ENCODE results near the gene UBE2F.
"Not testable (repeated sequence)": the region's sequence is repeated elsewhere in the genome, so short reads cannot be mapped to it uniquely, and the experiment has no call there.

UBE2F gene

DNA sequence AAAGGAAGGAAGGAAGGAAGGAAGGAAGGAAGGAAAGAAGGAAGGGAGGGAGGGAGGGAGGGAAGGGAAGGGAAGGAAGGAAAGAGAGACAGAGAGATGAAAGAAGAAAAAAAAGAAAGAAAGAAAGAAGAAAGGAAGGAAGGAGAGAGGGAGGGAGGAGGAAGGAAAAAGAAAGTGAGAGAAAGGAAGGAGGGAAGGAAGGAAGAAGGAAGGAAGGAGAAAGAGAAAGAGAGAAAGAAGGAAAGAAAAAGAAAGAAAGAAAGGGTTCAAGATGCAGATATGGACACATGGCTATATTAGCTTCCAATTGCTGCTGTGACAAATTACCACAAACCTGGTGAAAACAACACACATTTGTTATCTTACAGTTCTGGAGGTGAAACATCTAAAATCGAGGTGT lies 20.4 kb upstream of the UBE2F start:
- DNase-seq: no peak

DNA sequence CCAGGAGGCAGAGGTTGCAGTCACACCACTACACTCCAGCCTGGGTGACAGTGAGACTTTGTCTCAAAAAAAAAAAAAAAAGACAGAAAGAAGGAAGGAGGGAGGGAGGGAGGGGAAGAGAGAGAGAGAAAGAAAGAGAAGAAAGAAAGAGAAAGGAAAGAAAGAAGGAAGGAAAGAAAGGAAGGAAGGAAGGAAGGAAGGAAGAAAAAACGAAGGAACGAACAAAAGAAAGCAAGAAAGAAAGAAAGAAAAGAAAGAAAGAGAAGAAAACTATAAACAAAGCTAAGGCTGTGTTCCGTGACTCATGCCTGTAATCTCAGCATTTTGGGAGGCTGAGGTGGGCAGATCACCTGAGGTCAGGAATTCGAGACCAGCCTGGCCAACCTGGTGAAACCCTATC lies 15.5 kb upstream of the UBE2F start:
- DNase-seq: not testable (repeated sequence)

DNA sequence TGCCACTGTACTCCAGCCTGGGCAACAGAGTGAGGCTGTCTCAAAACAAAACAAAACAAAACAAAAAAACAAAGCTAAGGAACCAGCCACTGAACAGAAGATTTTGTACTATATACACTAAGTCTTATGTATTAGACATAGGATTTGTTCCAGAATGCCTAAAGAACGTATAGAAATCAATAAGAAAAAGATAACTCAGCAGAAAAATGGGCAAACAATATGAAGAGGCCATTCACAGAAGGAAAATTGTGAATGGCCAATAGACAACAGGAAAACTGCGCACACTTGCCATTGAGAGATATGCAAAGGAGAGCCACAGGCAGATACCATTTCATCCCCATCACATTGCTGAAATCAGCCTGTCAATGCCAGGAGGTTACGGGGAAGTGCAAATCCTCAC lies 14.9 kb upstream of the UBE2F start:
- DNase-seq: no peak

DNA sequence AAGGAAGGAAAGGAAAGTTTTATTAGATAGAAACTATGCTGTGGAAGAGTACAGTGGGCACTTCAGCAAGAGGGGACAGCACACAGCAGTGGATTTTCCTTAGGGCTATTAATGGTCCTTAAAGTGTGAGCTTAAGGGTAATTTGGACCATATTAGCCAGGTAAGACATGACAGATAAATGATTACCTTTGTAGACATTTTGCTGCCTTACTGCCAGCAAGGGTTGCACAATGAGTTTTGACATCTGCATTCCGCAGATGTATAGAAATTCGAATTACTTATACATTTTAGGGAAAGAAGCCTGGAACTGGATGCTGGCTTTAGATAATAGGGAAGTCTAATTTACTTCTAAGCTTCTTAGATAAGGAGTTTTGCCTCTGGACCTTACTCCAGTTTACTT lies 14.0 kb upstream of the UBE2F start:
- DNase-seq: no peak

DNA sequence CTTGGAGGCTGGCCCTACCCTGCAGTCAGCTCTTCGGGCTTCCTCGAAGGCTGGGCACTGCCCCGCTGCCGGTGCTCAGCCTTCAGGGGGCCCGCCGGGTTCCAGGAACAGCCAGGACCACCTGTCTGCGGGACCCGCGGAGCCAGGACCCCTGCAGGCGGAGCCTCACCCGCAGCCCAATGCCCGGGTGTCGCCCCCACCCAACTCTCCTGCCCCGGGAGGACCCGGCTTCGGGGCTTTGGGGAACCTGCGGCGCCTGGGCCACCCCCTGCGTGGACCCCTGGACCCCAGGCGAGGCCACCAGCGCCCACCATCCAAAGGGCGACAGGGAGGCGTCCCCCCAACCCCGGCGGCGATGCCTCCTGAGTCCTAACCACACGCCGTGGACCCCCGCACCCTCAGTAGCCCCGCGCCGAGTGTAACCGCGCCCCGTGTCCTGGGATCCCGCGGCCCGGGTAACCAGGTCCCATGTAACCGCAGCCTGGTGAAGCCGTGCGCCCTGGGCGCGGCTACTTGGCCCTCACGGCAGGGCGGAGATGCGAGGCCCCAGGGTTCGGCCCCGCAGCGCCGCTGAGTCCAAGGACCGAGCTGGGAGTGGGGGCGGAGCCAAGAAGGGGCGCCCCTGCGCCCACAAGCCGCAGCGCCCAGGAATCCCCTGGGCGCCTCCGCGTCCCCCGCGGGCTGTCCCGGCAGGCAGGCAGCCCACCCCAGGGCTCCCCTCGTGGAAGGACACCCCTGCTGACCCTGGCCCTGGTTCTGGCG lies 11.0 kb upstream of the UBE2F start:
- no peak for DNase-seq

DNA sequence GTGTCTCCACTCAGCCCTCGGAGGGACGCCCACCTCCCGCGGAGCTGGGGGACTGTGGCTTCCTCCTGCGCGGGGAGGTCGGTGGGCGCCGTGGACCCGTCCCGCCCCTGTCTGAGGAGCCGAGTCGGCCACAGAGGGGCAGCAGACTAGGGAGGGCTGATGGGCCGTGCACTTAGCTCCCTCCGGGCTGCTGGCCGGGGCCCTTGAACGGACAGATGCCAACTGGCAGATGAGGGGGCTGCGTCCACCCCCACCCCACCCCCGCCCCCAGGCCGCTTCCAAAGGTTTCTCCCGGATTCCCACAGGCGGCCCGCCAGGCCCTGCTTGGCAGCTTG lies 10.4 kb upstream of the UBE2F start:
- DNase-seq: no peak

DNA sequence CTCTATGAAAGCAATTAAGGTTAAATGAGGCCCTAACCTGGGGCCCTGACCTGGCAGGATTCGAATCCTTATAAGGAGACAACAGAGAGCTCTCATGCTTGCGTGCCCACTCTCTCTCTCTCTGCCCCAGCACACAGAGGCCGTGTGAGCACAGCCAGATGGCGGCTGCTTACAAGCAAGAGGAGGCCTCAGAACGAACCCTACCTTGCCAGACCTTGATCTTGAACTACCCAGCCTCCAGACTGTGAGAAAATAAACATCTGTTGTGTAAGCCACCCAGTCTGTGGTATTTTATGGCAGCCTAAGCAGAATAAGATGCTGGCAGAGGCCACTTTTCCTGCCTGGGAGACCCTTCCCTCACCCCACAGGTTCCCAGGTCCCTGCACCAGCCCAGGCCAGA lies 5.2 kb upstream of the UBE2F start:
- DNase-seq: no peak

DNA sequence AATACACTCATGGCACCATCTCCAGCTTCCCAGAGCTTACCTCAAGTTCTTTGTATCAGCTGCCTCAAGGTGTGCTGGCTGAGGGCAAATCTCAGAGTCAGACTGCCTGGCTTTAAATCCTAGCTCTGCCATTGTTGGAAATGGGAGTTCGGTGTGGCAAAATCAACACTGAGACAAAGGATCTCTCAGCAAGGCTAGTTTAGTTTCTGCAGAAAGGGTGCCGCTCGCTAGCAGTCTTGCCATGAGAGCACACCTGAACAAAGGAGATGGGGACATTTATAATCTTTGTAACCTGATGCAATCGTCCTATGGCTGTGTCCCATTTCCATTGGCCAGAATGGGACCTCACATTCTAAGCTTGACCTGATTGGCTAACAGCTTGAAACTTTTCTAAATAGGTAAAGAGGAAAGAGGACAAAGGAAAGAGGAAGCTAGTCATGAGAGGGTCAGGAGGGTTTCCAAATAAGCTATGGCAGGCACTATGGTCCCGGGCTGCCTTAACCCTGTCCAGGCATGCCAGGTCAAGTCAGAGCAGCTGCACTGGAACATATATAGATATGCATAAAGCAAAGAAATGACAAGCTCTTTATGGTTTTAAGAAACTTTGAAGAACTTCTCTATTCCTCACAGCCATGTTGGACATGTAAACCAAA lies 4.3 kb upstream of the UBE2F start:
- DNase-seq: no peak

DNA sequence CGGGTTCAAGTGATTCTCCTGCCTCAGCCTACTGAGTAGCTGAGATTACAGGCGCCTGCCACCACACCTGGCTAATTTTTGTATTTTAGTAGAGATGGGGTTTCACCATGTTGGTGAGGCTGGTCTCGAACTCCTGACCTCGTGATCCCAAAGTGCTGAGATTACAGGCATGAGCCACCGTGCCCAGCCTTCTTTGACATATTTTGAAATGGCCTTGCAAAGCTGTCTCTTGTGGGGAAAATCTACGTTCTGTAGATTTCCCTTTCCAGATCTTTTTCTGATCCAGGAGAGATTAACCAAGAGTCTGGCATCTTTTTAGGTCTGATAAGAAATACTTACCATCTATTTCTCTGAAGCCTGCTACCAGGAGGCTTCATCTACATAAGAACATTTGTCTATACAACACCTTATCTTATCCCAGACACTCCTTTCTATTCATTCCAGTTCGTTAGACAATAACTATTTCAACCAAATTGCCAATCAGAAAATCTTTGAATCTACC lies 3.3 kb upstream of the UBE2F start:
- not testable (repeated sequence) for DNase-seq

DNA sequence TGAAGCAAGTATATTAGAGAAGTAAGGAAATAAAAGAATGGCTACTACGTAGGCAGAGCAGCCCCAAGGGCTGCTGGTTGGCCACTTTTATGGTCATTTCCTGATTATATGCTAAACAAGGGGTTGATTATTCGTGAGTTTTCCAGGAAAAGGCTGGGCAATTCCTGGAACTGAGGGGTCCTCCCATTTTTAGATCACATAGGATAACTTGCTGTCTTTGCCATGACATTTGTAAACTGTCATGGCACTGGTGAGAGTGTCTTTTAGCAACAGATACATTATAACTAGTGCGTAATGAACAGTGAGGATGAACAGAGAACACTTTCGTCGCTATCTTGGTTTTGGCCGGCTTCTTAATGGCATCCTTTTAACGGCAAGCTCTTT lies 2.6 kb upstream of the UBE2F start:
- no peak for DNase-seq

DNA sequence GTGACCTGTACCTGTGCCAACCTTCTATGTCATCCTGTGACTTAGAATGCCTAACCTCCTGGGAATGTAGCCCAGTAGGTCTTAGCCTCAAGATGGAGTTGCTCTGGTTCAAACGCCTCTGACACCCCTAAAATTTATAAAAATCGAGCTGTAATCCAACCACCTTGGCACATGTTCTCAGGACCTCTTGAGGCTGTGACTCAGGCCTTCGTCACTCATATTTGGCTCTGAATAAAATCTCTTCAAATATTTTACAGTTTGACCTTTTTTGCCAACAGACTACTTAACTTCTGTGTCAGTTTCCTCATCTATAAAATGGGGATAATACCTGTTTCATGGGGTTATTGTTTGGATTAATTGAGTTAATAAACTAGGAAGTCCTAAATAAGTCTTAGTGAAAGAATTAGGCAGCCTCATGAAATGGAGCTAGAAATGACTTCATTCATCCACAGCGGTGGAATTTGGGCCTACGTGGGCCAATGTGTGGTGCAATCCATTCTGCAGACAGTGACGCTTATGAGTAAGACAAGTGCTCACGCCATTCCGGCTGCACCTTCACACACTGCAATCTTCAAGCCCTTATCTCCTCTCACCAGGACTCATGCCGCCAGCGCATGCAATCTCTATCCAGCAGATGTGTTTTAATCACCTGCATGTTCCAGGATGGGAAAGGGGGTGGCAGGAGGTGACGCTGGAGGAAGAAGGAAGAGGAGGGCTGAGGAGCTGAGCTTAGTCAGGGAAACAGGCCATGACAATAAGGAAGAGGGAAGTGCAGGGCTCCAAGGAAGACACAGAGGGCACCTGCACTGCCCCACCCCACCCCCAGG lies 2.0 kb upstream of the UBE2F start:
- no peak for DNase-seq

DNA sequence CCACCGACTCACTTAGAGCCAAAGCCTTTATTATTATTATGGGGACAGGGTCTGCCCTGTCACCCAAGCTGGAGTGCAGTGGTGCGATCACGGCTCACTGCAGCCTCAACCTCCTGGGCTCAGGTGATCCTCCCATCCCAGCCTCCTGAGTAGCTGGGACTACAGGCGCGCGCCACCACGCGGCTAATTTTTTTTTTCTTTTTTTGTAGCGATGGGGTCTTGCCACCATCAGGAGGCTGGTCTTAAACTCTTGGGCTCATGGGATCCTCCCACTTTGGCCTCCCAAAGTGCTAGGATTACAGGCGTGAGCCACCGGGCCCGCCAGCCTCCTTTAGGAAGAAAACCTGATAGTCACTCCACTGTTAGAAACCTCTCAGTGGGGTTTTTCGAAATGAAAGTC lies 970 bp upstream of the UBE2F start:
- DNase-seq: not testable (repeated sequence)

DNA sequence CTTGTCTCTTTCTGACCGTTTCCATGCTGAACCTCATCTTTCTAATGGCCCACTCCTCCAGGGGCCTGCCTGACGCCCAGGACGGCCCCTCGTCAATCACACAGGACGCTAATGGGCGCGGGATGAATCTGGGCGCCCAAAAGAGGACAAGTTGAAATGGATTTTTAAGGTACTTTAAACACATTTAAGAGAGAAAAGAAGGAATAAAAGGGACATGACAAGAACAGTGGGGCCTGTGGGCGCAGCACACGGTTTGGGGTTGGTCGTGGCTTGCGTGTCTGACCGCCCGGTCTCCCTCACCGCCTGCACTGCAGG lies 607 bp upstream of the UBE2F start:
- DNase-seq: no peak

DNA sequence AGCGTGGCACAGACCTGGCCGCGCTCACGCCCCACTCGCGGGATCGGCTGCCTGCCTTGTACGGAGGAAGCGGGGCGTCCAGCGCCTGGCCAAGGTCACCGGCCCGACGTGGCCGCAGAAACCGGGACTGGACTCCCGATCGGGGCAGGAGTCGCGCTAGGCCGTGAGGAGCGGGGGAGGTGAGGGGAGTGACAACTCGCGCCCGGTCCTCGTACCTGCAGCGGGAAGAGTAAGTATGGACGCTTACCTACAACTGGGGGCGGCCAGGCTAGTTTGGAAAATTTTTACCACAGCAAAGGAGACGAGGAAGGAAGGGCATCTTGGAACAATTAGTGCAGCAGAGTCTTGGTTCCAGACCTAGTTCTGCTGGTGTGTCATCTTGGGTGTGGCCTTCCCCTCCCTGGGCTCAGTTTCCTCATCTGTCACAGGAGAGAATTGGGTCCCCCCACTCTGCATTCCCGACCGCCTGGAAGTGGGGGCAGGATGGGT lies 693 bp downstream of the UBE2F start:
- DNase-seq: no peak

DNA sequence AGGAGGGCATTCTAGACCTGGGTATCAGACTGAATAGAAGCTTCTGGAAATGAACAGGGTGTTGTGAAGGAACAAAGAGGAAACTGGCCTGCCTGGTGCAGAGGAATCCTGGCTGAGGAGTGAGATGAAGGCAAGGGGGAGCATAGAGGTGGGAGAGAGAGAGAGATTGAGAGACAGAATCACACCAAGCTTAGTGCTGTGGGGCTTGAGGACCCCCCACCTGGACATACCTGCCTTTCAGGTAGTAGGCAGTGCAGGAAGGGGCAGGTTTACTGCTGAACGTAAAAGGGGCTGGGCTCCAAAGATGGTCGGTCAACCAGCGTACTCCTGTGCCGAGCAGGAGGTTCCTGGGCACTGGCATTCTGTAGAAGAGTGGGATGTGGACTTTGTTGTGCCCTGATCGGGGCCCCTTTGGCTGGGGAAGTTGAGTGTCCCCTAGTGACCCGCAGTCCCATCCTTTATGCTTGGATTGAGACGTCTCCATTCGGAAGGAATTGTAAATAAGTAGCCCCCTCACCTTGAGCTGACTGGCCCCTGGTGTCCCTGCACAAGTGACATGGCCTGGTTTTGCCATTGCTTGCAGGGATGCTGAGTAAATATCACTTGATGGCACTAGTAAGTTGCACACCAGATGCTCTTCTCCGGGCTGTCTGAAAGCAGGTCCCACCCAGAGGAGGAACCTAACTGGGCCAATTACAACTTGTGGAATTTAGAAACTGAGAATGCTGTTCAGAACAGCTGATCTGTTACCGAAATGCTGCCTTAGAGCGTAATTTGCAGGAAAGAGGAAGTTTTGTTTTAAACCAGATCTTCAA lies 1.4 kb downstream of the UBE2F start:
- DNase-seq: peak; percentile 51

DNA sequence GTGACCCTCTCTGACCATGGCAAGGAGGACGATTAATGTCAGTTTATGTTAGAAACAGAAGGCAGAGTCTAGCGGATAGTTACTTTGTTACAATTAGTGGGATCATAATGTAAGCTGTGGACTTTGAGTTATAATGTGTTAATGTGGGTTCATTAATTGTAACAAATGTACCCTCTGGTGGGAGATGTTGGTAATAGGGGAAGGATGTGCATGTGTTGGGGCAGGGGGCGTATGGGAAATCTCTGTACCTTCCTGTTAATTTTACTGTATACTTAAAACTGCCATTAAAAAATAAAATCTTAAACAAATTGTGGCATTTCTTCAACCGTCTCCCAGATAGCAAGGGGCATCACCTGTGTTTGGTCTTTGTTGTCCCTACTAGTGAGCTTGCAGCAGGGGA lies 4.8 kb downstream of the UBE2F start:
- DNase-seq: no peak

DNA sequence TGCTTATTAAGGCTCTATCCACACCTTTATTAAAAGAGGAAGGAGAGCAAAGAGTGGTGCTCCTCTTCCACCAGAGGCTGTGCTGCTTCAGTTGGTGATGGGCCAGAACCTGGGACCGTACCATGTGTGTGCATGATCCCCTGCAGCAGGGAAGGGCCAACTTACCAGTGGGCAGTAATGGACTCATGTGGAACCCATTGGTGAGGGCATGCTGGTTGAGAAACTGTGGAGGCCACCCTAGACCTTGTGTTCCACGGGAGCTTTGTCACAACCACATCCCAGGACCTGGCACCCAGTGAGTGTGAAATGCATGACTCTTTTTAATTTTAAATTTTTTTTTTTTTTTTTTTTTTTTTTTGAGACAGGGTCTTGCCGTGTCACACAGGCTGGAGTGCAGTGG lies 5.4 kb downstream of the UBE2F start:
- no peak for DNase-seq

DNA sequence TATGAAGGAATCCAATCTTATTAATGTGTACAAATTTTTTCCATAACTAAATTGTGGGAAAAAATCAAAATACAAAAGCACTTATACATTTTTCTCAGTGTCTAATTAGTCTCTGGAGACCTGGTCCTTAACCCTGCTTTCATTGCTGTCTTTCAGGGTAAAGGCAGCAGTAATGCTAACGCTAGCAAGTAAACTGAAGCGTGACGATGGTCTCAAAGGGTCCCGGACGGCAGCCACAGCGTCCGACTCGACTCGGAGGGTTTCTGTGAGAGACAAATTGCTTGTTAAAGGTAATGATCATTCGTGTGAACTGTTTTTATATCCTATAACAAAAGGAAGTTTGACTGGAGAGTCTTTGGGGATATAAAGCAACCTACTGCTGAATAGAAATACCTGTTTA lies 6.1 kb downstream of the UBE2F start:
- DNase-seq: no peak

DNA sequence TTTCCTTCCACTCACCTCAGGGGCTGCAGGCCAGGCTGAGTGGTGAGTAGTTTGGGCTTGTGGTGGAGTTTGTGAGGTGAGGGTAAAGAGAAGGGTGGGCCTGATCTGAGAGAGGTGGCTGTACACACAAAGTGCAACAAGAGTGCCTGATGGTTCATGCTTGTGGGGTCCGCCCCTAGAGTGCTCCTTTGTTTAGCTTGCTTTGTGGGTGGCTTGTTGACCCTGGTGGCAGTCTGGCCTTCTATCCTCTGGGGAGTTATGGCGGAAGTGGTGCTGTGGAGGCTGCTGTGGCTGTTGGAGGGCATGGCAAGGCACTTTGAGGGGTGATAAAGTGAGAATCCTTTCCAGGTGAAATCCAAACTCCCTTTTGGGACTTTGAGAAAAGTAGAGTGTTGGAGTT lies 10.6 kb downstream of the UBE2F start:
- no peak for DNase-seq

DNA sequence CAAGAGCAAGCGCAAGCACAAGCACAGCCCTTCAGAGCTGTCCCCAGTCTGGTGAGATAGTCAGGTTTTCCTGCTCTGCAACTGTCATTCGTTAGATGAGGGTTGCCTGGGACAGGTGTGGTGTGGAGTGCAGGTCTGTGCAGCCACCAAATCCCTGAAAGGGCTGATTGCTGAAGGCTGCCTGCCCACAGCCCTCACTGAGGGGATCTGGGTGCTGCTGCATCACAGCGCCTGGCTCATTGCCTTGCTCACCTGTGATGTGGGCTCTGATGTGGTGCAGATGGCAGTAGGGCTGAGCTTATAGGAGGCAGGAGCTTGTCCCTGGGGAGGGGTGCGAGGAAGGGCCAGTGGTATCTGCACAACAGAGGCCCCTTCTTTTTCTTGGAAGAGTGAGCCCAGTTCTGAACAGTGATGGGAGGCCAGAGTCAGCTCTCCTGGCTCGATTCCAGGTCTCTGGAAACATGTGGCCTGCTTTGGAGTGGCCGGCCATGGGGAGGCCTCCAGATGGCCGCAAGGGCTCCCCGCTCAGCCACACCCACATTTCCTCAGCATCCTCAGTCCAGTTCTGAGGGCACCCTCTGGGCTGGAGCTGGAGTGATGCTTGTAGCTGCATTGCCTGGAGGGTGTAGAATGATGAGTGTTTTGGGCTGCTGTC lies 11.4 kb downstream of the UBE2F start:
- no peak for DNase-seq

DNA sequence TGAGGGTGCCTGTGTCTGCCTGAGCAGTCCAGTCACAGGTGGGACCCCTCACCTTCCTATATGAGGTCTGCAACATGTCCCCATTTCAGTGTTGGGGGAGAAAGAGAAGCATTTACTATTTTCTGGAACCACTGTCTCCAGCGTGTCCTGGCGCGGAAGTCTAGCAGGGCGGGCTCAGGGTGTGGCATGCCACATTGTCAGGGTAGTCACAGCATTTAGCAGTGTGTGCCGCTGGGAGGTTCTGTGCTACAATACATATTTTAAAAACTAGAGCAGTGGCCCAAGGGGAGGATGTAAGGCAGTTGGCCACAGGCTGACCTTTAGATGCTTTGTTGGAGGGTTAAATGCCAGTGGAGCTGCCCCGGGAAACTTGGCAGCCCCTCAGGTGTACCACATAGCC lies 12.5 kb downstream of the UBE2F start:
- DNase-seq: no peak

DNA sequence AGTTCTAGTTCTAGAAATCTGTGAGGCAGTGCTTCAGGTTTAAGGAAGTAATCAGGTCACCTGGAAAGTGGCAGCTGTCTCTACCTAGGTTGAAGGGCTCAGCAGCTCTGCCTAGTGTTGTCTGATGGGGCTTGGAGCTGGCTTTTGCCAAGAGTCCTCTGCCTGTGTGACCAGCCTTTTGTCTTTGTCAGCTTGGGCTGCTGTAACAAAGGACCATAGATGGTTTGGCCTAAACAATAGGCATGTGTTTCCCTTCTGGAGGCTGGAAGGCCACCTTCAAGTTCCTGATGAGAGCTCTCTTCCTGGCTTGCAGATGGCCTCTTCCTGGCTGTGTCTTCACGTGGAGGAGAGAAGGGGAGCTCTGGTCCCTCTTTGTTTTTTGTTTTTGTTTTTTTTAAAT lies 13.3 kb downstream of the UBE2F start:
- DNase-seq: no peak

DNA sequence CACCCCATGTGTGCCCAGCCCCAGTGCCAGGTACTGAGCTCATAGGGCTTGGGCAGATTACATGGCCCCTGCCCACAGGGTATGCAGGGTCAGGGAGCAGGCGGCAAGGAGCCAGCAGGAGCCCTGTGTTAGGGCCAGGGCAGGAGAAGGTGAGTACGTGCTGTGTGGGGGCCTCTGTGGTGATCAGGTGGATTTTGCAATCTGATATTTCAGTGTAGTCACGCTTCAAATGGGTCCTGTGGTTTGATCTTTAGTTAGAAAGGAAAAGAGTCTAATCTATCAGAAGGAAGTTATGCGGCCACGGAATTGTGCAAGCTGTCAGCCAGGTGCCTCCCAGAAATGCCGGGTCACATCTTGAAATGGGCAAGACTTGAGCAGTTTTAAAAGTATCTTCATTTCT lies 13.9 kb downstream of the UBE2F start:
- DNase-seq: no peak
